GM12878 (cell line): Measurements from ENCODE around the gene SPIN1. TPM values are rescaled to one million over a fixed set of nuclear protein-coding genes. Genes with fewer than 3 reads are reported as not detected.

Experiments used
- ATAC-seq: fragments of 200-7000 bp; cut with Tn5 transposase; 3 replicates; pipeline ENCODE4 v1.9.1; 2020; ENCODE audit warnings: mild to moderate bottlenecking, moderate library complexity
- BruUV-seq: library from RNA; stranded (reverse); fragments of 400-500 nt; replicated peaks from 2 replicates; lab custom pipeline; 2021; lab: Mats Ljungman, UMichigan
- CTCF ChIA-PET: fragments of 300-600 bp; sonication (Branson Sonifier 250); formaldehyde crosslinking; extraction: SDS; loops from one replicate; lab custom pipeline; 2021; ENCODE audit warnings: inconsistent platforms; lab: Yijun Ruan, JAX
- POLR2A ChIA-PET: fragments of 350-600 bp; formaldehyde crosslinking; extraction: SDS; loops from one replicate; lab custom pipeline; 2021; ENCODE audit warnings: inconsistent platforms; lab: Charles Lee
- RAD21 ChIA-PET: fragments of 300-600 bp; sonication (Branson Sonifier 250); formaldehyde crosslinking; loops from one replicate; lab custom pipeline; 2023; ENCODE audit warnings: antibody characterized with exemption; ENCODE audit not compliant: unreplicated experiment; lab: Charles Lee
- SMC1A ChIA-PET: fragments of 300-600 bp; sonication (Branson Sonifier 250); formaldehyde crosslinking; loops from one replicate; lab custom pipeline; 2023; ENCODE audit not compliant: unreplicated experiment, uncharacterized antibody; lab: Charles Lee
- DNase-seq: peaks from one replicate; pipeline ENCODE4 v3.0.0-alpha.2; 2011; ENCODE audit warnings: low read depth, low spot score
- FAIRE-seq: peaks from 3 replicates; lab custom pipeline; 2011; peaks lifted over from hg19 to GRCh38; lab: Jason Lieb, UNC
- H2AFZ ChIP-seq: 2 replicates; pipeline ENCODE4 v1.6.0; 2011; ENCODE audit warnings: low read depth, low read length, control low read depth; ENCODE audit not compliant: control insufficient read depth
- H3K27ac ChIP-seq: 2 replicates; pipeline ENCODE4 v1.5.1; 2011; ENCODE audit warnings: control low read depth; ENCODE audit not compliant: control insufficient read depth, insufficient read depth
- H3K27me3 ChIP-seq, 2 experiments: replicated peaks in 1 of 2; 2 replicates each; pipeline versions ENCODE4 v1.6.0 to v1.6.1; 2011; ENCODE audit warnings: low read length in 1 of 2; ENCODE audit not compliant: control insufficient read depth in 2 of 2, insufficient read depth in 2 of 2
- H3K36me3 ChIP-seq, 2 experiments: 2 replicates each; pipeline ENCODE4 v1.5.1; 2011; ENCODE audit warnings: low read length in 1 of 2; ENCODE audit not compliant: control insufficient read depth in 2 of 2, insufficient read depth in 2 of 2
- H3K4me1 ChIP-seq: 2 replicates; pipeline ENCODE4 v1.6.1; 2011; ENCODE audit warnings: mild to moderate bottlenecking, low read length, moderate library complexity, mixed read lengths; ENCODE audit not compliant: control insufficient read depth, insufficient read depth
- H3K4me2 ChIP-seq: 2 replicates; pipeline ENCODE4 v1.6.0; 2011; ENCODE audit warnings: control low read depth; ENCODE audit not compliant: control insufficient read depth, insufficient read depth
- H3K4me3 ChIP-seq: fragments of 200-600 bp; sonication (generic); 2 replicates; pipeline ENCODE4 v1.5.1; 2016
- H3K79me2 ChIP-seq: 2 replicates; pipeline ENCODE4 v1.6.0; 2011; ENCODE audit warnings: low read length; ENCODE audit not compliant: control insufficient read depth, insufficient read depth
- H3K9ac ChIP-seq: 2 replicates; pipeline ENCODE4 v1.8.0; 2011; ENCODE audit warnings: low read length, control low read depth, mixed read lengths; ENCODE audit not compliant: control insufficient read depth, insufficient read depth
- H3K9me3 ChIP-seq: replicated peaks from 3 replicates; pipeline ENCODE4 v1.5.1; 2011; ENCODE audit warnings: mild to moderate bottlenecking, low read length; ENCODE audit not compliant: control insufficient read depth, insufficient read depth
- H4K20me1 ChIP-seq: 2 replicates; pipeline ENCODE4 v1.6.0; 2011; ENCODE audit not compliant: control insufficient read depth, insufficient read depth
- ATF7 ChIP-seq: fragments of 450-650 bp; IDR thresholded peaks from 2 replicates; pipeline ENCODE4 v1.6.1; 2016; ENCODE audit warnings: low read depth, mild to moderate bottlenecking
- MLLT1 ChIP-seq: fragments of 450-650 bp; IDR thresholded peaks from 2 replicates; pipeline ENCODE4 v1.6.1; 2016; ENCODE audit warnings: mild to moderate bottlenecking
- NFYA ChIP-seq: IDR thresholded peaks from 2 replicates; pipeline ENCODE4 v1.6.1; 2011; ENCODE audit warnings: low read depth, mild to moderate bottlenecking, low read length, improper control_type of control experiment, borderline replicate concordance
- PKNOX1 ChIP-seq: fragments of 450-650 bp; IDR thresholded peaks from 2 replicates; pipeline ENCODE4 v1.6.1; 2016; ENCODE audit warnings: mild to moderate bottlenecking
- WRNIP1 ChIP-seq: IDR thresholded peaks from 2 replicates; pipeline ENCODE4 v1.6.1; 2011; ENCODE audit warnings: low read depth, low read length, improper control_type of control experiment, borderline replicate concordance
- WGBS: methylation state at CpG from one replicate; pipeline ENCODE4 v1.1.6; 2016; ENCODE audit warnings: low lambda C conversion rate; ENCODE audit not compliant: insufficient replicate concordance, insufficient coverage; ENCODE audit errors: missing lambda C conversion rate; 5-methylcytosine and 5-hydroxymethylcytosine counted together
- in situ Hi-C: fragments of 300-500 bp; cut with MboI; formaldehyde crosslinking; loops from 9 replicates; pipeline ENCODE4 v1.14.3; 2018; ENCODE audit warnings: mixed read lengths
- intact Hi-C: fragments of 100-400 bp; cut with micrococcal nuclease; formaldehyde crosslinking; loops from one replicate; pipeline ENCODE4 v1.14.2; 2022; ENCODE audit not compliant: unreplicated experiment
- polyA plus RNA-seq, 11 experiments: library from polyadenylated mRNA; depleted of rRNA in 4 of 11; unstranded in 6 of 11; stranded (reverse) in 5 of 11; fragments of >200 nt; fragmentation: Nextera tagmentation in 4 of 11; fragmentation: Illumina TruSeq in 1 of 11; extraction: Ambion mirVana in 4 of 11; extraction: Trizol in 1 of 11; gene quantifications; 1 replicate in 1 of 11; 2 replicates in 10 of 11; pipeline versions ENCODE4 v1.2.1 to v1.2.3, GENCODE V29; 2011 to 2016; ENCODE audit warnings: inconsistent platforms in 2 of 11, missing spikeins in 2 of 11, low read depth in 1 of 11
- total RNA-seq, 4 experiments: library from RNA; depleted of rRNA in 3 of 4; stranded (reverse); fragments of >200 nt in 3 of 4; fragmentation: Illumina TruSeq in 1 of 4; extraction: Trizol in 1 of 4; gene quantifications; 2 replicates each; pipeline versions ENCODE4 v1.2.1 to v1.2.3, GENCODE V29; 2013 to 2021
- TF ChIP-seq, protein P1 (sequence below): fragments of 450-650 bp; IDR thresholded peaks from 2 replicates; pipeline ENCODE4 v1.6.1; 2016; ENCODE audit warnings: mild to moderate bottlenecking, moderate library complexity, borderline replicate concordance

Gene SPIN1
- total and polyA plus RNA-seq, 10 of the 15 experiments (the other 5 are each of a cell fraction or from before 2014, with no cell fraction given) = 6.6 to 30.3 (median 17.1) TPM

GRCh38 chr9:88435336-88435735 lies 47.1 kb downstream of the SPIN1 start:
- POLR2A ChIA-PET = no interaction called here
- SMC1A ChIA-PET = no interaction called here
- no peak overlapping the region for H3K4me2 ChIP-seq
- intact Hi-C loops = no loop called here
- BruUV-seq = no TSS peak
- RAD21 ChIA-PET = no interaction called here
- in situ Hi-C loops = no loop called here
- H3K9me3 ChIP-seq = no peaks in the 10 kb centered on the region
- CTCF ChIA-PET = interaction anchor here (1.5 kb wide), 1 partner anchor 23 kb away, joined by 3 read pairs; no protein-coding TSS in a partner anchor
- H3K9ac ChIP-seq = no peak overlapping the region
- TF ChIP-seq MLLT1 (no peak), ATF7 (0 out of 2 replicates have a peak, but pooled peaks have one; percentile 27)
- no peak overlapping the region for H3K4me3 ChIP-seq
- H3K27me3 ChIP-seq = no peaks in the 10 kb centered on the region
- no peak for DNase-seq
- H3K27ac ChIP-seq = no peak overlapping the region
- FAIRE-seq = no peak
- H3K36me3 ChIP-seq = peaks cover 0 to 5% of the 10 kb centered on the region in 2 experiments; a peak in 2 of 4 replicates
- H3K4me1 ChIP-seq = no peaks in the 10 kb centered on the region
- ATAC-seq = no peak
- no peaks in the 10 kb centered on the region for H4K20me1 ChIP-seq
- no peak overlapping the region for H2AFZ ChIP-seq
- H3K79me2 ChIP-seq = no peaks in the 10 kb centered on the region
- 25% methylated on average over 2 of the region's 2 CpGs for WGBS

DNA sequence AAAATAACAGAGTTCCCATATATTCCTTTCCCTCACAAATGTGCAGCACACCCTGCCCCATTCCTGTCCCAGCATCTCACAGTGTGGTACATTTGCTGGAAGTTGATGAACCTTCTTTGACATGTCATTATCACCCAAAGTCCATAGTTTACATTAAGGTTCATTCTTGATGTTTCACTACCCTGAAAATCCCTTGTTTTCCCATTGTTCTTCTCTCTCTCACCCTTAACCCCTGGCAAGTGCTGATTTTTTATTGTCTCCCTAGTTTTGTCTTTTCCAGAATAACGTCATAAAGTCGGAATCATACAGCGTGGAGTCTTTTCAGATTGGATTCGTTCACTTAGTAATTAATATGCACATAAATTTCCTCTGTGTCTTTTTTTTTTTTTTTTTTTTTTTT lies 48.1 kb downstream of the SPIN1 start:
- TF ChIP-seq NFYA (no peak), WRNIP1 (no peak), PKNOX1 (no peak)
- TF ChIP-seq, protein P1, sequence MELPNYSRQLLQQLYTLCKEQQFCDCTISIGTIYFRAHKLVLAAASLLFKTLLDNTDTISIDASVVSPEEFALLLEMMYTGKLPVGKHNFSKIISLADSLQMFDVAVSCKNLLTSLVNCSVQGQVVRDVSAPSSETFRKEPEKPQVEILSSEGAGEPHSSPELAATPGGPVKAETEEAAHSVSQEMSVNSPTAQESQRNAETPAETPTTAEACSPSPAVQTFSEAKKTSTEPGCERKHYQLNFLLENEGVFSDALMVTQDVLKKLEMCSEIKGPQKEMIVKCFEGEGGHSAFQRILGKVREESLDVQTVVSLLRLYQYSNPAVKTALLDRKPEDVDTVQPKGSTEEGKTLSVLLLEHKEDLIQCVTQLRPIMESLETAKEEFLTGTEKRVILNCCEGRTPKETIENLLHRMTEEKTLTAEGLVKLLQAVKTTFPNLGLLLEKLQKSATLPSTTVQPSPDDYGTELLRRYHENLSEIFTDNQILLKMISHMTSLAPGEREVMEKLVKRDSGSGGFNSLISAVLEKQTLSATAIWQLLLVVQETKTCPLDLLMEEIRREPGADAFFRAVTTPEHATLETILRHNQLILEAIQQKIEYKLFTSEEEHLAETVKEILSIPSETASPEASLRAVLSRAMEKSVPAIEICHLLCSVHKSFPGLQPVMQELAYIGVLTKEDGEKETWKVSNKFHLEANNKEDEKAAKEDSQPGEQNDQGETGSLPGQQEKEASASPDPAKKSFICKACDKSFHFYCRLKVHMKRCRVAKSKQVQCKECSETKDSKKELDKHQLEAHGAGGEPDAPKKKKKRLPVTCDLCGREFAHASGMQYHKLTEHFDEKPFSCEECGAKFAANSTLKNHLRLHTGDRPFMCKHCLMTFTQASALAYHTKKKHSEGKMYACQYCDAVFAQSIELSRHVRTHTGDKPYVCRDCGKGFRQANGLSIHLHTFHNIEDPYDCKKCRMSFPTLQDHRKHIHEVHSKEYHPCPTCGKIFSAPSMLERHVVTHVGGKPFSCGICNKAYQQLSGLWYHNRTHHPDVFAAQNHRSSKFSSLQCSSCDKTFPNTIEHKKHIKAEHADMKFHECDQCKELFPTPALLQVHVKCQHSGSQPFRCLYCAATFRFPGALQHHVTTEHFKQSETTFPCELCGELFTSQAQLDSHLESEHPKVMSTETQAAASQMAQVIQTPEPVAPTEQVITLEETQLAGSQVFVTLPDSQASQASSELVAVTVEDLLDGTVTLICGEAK = no peak
- H3K27me3 ChIP-seq = no peaks in the 10 kb centered on the region
- POLR2A ChIA-PET = no interaction called here
- no peak overlapping the region for H3K4me3 ChIP-seq
- H3K4me2 ChIP-seq = no peak overlapping the region
- WGBS = 100% methylated on average over 4 of the region's 4 CpGs
- no TSS peak for BruUV-seq
- no peak for ATAC-seq
- FAIRE-seq = no peak
- no peaks in the 10 kb centered on the region for H3K9me3 ChIP-seq
- no peak overlapping the region for H3K27ac ChIP-seq
- DNase-seq = no peak
- in situ Hi-C loops (no loop called here), intact Hi-C loops (no loop called here)
- peaks cover 0 to 5% of the 10 kb centered on the region in 2 experiments; a peak in 2 of 4 replicates for H3K36me3 ChIP-seq
- SMC1A ChIA-PET = no interaction called here
- H3K9ac ChIP-seq = no peak overlapping the region
- H4K20me1 ChIP-seq = no peaks in the 10 kb centered on the region
- H3K4me1 ChIP-seq = no peaks in the 10 kb centered on the region
- RAD21 ChIA-PET = no interaction called here
- CTCF ChIA-PET = no interaction called here
- no peak overlapping the region for H2AFZ ChIP-seq
- no peaks in the 10 kb centered on the region for H3K79me2 ChIP-seq
